ENCODE measurements around the gene RPL27.
"Not testable (repeated sequence)": the region's sequence is repeated elsewhere in the genome, so short reads cannot be mapped to it uniquely, and the experiment has no call there.

RPL27 gene

GRCh38 chr17:42997984-42998938, at the start of gene RPL27:
TSS of gene RPL27 (plus strand) at chr17:42998419. CDS start at chr17:42998751, 332 bp downstream.
- in situ Hi-C loops (cut with MboI; ENCODE audit: low sequenced_read_pairs), result no loop called here

DNA sequence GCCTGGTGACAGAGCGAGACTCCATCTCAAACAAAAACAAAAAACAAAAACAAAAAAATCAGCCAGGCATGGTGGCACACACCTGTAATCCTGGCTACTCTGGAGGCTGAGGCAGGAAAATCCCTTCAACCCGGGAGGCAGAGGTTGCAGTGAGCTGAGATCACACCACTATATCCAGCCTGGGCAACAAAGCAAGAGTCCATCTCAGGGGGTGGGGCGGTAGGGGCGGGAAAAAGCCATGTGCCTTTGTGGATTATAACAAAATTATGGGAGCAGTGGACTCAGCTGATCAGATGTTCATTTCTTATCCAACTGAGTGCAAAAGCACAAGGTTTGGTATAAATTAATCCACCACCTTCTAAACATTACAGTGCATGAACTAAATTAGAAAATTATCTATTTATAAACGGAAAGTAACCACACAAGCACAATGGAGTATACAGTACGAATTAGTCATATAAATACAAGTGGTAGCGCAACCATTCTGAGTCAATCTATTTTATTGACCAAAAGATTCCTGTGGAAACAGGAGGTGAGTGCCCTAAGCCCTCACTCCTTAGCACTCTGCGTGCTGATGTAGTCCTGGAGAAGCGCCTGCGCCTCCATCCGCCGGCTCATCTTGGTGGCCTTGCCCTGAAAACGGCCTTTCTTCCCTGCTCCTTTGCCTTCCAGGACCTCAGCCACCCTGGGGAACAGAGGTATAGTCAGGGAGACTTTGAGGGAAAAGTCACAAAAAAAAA, 48.0 kb upstream of the RPL27 start:
- in situ Hi-C loops (cut with MboI; ENCODE audit: low sequenced_read_pairs), result no loop called here

DNA sequence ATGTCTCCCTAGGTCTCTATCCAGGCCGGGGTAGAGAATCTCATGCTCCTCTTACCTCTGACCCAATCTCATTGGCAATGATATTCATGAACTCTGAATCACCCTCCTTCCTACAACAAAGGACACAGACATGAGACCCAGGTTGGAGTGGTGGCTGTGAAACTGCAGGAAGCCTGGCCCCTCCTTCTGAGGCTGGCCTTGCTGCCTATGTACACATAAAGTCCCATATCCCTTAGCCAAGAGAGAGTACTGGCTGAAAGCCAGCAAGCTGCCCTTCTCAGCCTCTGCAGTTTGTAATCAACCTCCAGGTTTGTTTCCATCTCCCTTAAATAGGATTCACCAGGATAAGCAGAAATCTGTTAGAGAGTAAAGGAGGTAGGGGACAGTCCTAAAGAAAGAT, 44.5 kb upstream of the RPL27 start:
- in situ Hi-C loops (cut with MboI; ENCODE audit: low sequenced_read_pairs), result no loop called here

DNA sequence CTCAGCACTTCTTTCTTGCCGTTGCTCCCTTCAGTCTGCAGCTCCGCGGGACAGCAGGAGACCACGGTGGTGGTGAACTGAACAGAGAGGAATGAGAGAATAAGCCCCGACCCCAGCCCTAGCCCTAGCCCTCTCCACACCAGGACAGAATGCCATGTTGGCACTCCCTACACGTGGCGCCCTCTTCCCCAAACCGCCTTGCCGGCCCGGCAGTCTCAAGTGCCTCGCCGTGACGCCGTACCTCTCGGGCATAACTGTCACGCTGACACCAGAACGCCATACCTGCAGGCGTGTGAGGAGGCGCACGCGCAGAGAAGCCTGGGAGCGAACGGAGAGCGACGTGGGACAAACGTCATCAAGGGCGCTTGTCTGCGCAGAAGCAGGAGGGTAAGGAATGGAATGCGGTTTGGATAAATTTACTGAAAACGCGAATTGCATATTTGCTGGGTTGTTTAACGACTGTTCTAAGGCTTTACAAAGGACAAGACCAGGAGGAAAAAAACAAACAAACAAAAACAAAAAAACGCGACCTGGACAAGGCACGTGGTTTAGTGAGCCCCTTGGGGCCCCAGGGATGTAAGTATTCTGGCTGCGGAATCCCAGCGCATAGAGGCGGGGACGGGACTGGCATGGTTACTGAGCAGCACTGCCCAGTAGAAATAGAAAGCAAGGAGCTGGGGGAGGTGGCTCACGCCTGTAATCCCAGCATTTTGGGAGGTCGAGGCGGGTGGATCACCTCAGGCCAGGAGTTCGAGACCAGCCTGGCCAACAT, 33.9 kb upstream of the RPL27 start, which contains the start of gene AARSD1:
AARSD1 (minus strand) TSS at position 294 of the 772 bp plus-strand sequence; CDS start at position 280, 14 bp downstream.
- in situ Hi-C loops (cut with MboI; ENCODE audit: low sequenced_read_pairs), result no loop called here

GRCh38 chr17:42967925-42968324, 30.3 kb upstream of the RPL27 start:
- in situ Hi-C loops (cut with MboI; ENCODE audit: low sequenced_read_pairs), result no loop called here

GRCh38 chr17:42969001-42969581, 29.1 kb upstream of the RPL27 start:
- in situ Hi-C loops (cut with MboI; ENCODE audit: low sequenced_read_pairs), result no loop called here

- in situ Hi-C loops (cut with MboI; ENCODE audit: low sequenced_read_pairs), result no loop called here
Measured at GRCh38 chr17:42971589-42971988, 26.6 kb upstream of the RPL27 start.

DNA sequence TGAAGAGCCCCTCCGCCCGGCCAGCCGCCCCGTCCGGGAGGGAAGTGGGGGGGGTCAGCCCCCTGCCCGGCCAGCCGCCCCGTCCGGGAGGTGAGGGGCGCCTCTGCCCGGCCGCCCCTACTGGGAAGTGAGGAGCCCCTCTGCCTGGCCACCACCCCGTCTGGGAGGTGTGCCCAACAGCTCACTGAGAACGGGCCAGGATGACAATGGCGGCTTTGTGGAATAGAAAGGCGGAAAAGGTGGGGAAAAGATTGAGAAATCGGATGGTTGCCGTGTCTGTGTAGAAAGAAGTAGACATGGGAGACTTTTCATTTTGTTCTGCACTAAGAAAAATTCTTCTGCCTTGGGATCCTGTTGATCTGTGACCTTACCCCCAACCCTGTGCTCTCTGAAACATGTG, 24.9 kb upstream of the RPL27 start:
- in situ Hi-C loops (cut with MboI; ENCODE audit: low sequenced_read_pairs), result not testable (repeated sequence)

- in situ Hi-C loops (cut with MboI; ENCODE audit: low sequenced_read_pairs), result no loop called here
Measured at GRCh38 chr17:42975265-42975664, 23.0 kb upstream of the RPL27 start.

DNA sequence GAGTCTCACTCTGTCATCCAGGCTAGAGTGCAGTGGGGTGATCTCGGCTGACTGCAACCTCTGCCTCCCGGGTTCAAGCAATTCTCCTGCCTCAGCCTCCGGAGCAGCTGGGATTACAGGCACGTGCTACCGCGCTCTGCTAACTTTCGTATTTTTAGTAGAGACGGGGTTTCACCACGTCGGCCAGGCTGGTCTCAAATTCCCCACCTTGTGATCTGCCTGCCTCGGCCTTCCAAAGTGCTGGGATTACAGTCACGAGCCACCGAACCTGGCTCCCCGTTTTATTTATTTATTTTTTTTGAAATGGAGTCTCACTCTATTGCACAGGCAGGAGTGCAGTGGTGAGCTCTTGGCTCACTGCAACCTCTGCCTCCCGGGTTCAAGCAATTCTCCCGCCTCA, 22.5 kb upstream of the RPL27 start:
- in situ Hi-C loops (cut with MboI; ENCODE audit: low sequenced_read_pairs), result not testable (repeated sequence)

GRCh38 chr17:42979511-42980273, 18.5 kb upstream of the RPL27 start, which contains the start of gene PTGES3L:
TSS of gene PTGES3L (minus strand) at chr17:42980080. CDS start at chr17:42980053, 27 bp downstream.
- in situ Hi-C loops (cut with MboI; ENCODE audit: low sequenced_read_pairs), result no loop called here

DNA sequence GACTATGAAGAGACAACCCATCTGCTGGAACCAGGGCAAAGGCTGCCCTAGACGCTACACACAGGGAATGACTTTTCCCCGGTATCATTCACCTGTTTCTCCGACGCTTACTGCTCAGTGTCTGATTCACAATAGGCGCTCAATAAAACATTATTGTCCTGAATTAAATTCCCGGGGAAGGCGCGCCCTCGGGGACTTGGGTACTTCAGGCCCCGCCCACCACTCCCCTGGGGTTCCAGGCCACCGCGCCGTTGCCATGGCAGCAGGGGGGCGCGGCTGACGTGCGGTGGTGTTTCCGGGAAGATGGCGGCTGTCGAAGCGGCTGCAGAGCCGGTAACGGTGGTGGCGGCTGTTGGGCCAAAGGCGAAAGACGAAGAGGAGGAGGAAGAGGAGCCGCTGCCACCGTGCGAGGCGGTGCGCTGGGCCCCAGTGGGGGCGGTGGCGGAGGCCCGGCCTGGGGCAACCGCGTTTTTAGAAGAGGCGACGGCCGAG, 17.9 kb upstream of the RPL27 start, which contains the start of gene RUNDC1:
RUNDC1 (plus strand) TSS at position 292 of the 492 bp plus-strand sequence; CDS start at position 304, 12 bp downstream.
- in situ Hi-C loops (cut with MboI; ENCODE audit: low sequenced_read_pairs), result no loop called here

GRCh38 chr17:42980766-42981397, 17.3 kb upstream of the RPL27 start:
- in situ Hi-C loops (cut with MboI; ENCODE audit: low sequenced_read_pairs), result no loop called here

DNA sequence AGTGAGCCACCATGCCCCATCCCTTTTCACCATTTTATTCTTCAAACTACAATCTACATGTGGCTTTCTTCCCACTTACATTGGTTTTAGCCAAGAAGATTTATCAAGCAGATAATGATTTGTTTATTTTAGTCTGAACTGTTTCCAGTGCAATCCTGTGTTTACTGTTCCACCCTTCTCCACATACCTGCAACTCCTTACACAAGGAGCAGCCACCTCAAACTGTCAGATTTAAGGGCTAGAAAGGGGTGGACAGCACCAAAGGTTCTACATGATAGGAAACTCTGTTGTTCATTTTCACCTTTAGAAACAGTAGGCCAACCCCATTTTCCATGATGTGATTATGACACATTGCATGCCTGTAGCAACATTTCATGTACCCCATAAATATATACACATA, 16.0 kb upstream of the RPL27 start:
- in situ Hi-C loops (cut with MboI; ENCODE audit: low sequenced_read_pairs), result no loop called here

DNA sequence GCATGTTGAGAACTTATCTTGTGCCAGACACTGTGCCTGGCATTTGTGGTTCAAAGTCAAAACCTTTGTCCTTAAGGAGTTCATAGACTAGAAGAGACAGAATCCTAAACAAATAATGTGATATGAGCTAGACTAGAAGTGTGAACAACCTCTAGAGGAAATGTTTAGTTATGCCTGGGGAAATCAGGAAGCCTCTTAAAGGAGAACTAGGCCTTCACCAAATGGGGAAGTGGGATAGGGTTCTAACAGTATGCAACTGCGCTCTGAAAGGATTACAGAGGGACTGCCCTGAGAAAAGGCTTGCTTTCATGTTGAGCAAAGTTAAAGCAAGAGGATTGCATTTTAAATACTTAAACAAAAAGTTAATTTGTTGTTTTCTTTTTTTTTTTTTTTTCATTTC, 13.0 kb upstream of the RPL27 start:
- in situ Hi-C loops (cut with MboI; ENCODE audit: low sequenced_read_pairs), result no loop called here

DNA sequence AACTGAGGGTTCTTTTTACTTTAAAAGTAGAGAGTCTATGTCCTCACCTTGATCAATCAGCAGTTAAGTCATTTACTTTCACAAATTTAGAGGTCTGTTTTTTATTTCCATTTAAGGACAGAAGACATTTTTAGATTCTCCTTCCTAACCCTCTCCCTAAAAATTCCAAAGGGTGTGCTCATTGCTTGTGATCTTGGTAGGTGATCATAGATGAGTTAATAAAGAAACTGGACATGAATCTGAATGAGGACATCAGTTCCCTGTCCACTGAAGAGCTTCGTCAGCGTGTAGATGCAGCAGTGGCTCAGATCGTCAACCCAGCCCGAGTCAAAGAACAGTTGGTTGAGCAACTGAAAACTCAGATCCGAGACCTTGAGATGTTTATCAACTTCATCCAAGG, 9.1 kb upstream of the RPL27 start:
- in situ Hi-C loops (cut with MboI; ENCODE audit: low sequenced_read_pairs), result no loop called here

DNA sequence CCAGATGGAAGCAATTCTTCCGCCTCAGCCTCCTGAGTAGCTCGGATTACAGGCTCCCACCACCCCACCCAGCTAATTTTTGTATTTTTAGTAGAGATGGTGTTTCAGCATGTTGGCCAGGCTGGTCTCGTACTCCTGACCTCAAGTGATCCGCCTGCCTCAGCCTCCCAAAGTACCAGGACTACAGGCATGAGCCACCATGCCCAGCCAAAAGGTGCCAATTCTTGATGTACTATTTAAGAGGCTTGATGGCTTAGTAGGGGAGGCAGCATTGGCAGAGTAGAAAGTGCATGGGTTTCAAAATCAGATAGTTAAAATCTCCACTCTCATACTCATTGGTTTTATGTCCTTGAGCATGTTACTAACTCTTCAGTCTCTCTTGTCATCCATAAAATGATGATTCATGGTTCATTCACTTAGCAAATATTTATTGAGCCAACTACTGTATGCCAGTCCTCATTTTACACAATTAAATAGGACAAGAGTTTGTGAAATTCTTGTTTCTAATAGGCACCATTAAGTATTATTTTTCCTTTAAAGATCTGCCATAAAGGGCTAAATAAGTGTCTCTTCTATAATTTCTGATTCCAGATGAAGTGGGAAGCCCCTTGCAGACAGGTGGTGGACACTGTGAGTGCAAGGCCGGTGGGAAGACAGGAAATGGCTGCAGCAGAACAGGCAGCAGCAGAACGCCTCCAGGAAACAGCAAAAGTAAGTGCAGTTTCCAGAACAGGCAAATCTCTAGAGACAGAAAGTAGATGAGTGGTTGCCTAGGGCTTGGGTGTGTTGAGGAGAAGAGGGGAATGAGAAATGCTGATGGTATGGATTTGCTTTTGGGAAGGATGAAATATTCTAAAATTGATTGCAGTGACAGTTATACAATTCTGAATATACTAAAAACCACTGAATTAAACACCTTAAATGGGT, 8.2 kb upstream of the RPL27 start:
- in situ Hi-C loops (cut with MboI; ENCODE audit: low sequenced_read_pairs), result no loop called here

GRCh38 chr17:42991471-42991870, 6.7 kb upstream of the RPL27 start:
- in situ Hi-C loops (cut with MboI; ENCODE audit: low sequenced_read_pairs), result no loop called here

Data from hTERT RPE-1 (cell line).